ENCODE data around the gene SH3TC1. TPM values are rescaled to one million over a fixed set of nuclear protein-coding genes. Genes with fewer than 3 reads are reported as not detected.

Gene SH3TC1
- total and polyA plus RNA-seq, 12 donors: 1.5 to 58.7 (median 22.0) TPM

GRCh38 chr4:8163436-8164193, 35.5 kb upstream of the SH3TC1 start:
- no peaks in the 10 kb centered on the region for H3K27me3 ChIP-seq
- intact Hi-C loops (cut with DNase I): loop anchor here in 1 of 2 donors (10.0 kb wide), 1 partner anchor 261 kb away; no protein-coding TSS in a partner anchor
- TF ChIP-seq, protein P1, sequence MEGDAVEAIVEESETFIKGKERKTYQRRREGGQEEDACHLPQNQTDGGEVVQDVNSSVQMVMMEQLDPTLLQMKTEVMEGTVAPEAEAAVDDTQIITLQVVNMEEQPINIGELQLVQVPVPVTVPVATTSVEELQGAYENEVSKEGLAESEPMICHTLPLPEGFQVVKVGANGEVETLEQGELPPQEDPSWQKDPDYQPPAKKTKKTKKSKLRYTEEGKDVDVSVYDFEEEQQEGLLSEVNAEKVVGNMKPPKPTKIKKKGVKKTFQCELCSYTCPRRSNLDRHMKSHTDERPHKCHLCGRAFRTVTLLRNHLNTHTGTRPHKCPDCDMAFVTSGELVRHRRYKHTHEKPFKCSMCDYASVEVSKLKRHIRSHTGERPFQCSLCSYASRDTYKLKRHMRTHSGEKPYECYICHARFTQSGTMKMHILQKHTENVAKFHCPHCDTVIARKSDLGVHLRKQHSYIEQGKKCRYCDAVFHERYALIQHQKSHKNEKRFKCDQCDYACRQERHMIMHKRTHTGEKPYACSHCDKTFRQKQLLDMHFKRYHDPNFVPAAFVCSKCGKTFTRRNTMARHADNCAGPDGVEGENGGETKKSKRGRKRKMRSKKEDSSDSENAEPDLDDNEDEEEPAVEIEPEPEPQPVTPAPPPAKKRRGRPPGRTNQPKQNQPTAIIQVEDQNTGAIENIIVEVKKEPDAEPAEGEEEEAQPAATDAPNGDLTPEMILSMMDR (IDR thresholded peaks at IDR 0.05): no peak
- TF ChIP-seq POLR2A (IDR thresholded peaks at IDR 0.05): no peak
- H3K4me1 ChIP-seq (replicated peaks in 1 of 2): peaks cover 5 to 12% of the 10 kb centered on the region in 2 donors
- H3K36me3 ChIP-seq (replicated peaks in 1 of 2): no peaks in the 10 kb centered on the region
- no peaks in the 10 kb centered on the region for H3K9me3 ChIP-seq (replicated peaks in 1 of 3)
- no peak overlapping the region for H3K4me3 ChIP-seq
- no peak for DNase-seq
- no peak overlapping the region for H3K27ac ChIP-seq
- 87 to 91% (median 89%) methylated on average over 15 to 19 of the region's 19 CpGs for WGBS, 4 donors

DNA sequence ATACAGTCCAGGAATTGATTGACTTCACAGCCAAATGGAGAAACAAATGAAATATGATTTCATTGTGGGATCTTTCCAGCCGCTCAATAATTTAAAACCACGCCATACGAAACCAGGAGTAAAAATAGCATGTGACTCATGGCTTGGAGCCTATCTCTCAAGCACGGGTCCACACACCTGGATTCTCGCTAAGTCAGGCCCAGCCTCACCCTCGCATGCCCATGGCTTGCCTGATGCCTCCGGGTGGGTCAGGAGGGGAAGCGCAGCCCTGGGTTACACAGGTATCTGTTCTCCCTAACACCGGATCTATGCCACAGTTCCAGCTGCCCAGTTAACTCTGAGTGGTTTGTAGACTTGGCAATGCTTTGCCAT, 34.9 kb upstream of the SH3TC1 start:
- no peak for DNase-seq
- TF ChIP-seq, protein P1 (IDR thresholded peaks at IDR 0.05): no peak
- no peak for TF ChIP-seq POLR2A (IDR thresholded peaks at IDR 0.05)
- WGBS, 4 donors: 84 to 89% (median 87%) methylated on average over 6 to 9 of the region's 9 CpGs
- Histone ChIP-seq H3K27ac (no peak overlapping the region), H3K36me3 (replicated peaks in 1 of 2) (no peaks in the 10 kb centered on the region), H3K4me3 (no peak overlapping the region), H3K9me3 (replicated peaks in 1 of 3) (no peaks in the 10 kb centered on the region), H3K27me3 (no peaks in the 10 kb centered on the region), H3K4me1 (replicated peaks in 1 of 2) (peaks cover 4 to 9% of the 10 kb centered on the region in 2 donors)
- intact Hi-C loops (cut with DNase I): loop anchor here in 1 of 2 donors (10.0 kb wide), 1 partner anchor 261 kb away; no protein-coding TSS in a partner anchor

GRCh38 chr4:8164687-8165086, 34.4 kb upstream of the SH3TC1 start:
- intact Hi-C loops (cut with DNase I): loop anchor here in 1 of 2 donors (10.0 kb wide), 1 partner anchor 260 kb away; no protein-coding TSS in a partner anchor
- no peak overlapping the region for H3K4me3 ChIP-seq
- H3K36me3 ChIP-seq (replicated peaks in 1 of 2): no peaks in the 10 kb centered on the region
- no peaks in the 10 kb centered on the region for H3K27me3 ChIP-seq
- WGBS, 4 donors: 91 to 96% (median 93%) methylated on average over 8 to 10 of the region's 10 CpGs
- H3K9me3 ChIP-seq (replicated peaks in 1 of 3): no peaks in the 10 kb centered on the region
- TF ChIP-seq, protein P1 (IDR thresholded peaks at IDR 0.05): no peak
- H3K27ac ChIP-seq: no peak overlapping the region
- no peak for DNase-seq
- peaks cover 0 to 4% of the 10 kb centered on the region in 2 donors for H3K4me1 ChIP-seq (replicated peaks in 1 of 2)

DNA sequence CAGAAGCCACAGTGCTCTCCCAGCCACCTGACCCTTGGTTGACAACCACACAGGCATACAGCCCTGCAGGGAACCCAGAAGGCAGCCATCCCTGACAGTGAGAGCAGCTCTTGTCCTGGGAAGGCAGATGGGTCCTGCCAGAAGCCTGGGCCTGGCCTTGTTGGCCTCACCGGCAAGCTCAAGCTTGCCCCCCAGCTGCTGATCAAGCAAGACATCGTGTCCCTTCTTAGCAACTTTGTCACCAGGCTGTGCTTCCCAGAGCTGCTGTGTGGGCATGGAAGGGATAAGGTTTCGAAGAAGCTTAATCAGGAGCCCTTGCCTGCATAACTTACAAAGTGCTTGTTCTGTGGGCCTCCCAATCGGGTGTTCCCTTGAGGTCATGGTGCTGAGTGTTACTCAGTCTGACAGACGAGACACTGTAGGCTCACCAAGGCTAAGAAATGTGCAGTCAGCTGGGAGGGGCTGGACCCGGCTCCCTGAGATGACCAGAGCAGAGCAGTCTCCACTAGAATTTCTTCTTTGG, 33.7 kb upstream of the SH3TC1 start:
- Histone ChIP-seq H3K9me3 (replicated peaks in 1 of 3) (no peaks in the 10 kb centered on the region), H3K27me3 (no peaks in the 10 kb centered on the region), H3K4me3 (no peak overlapping the region), H3K4me1 (replicated peaks in 1 of 2) (no peaks in the 10 kb centered on the region), H3K36me3 (replicated peaks in 1 of 2) (no peaks in the 10 kb centered on the region), H3K27ac (no peak overlapping the region)
- DNase-seq: no peak
- intact Hi-C loops (cut with DNase I): loop anchor here in 1 of 2 donors (10.0 kb wide), 1 partner anchor 259 kb away; no protein-coding TSS in a partner anchor
- no peak for TF ChIP-seq POLR2A (IDR thresholded peaks at IDR 0.05)
- TF ChIP-seq, protein P1 (IDR thresholded peaks at IDR 0.05): no peak
- 66 to 72% (median 67%) methylated on average over 4 to 6 of the region's 6 CpGs for WGBS, 4 donors

Measured in adrenal gland (tissue), 12 donors.